Sigmoid colon (tissue), 7 donors: ENCODE results near the gene TMBIM1. TPM values are rescaled to one million over a fixed set of nuclear protein-coding genes. Genes with fewer than 3 reads are reported as not detected.

Experiments used
- DNase-seq: peaks from one replicate; pipeline ENCODE4 v3.0.0-alpha.2; 2019
- H3K27ac ChIP-seq, 4 donors: fragments of 200-600 bp; sonication (generic); one replicate each; pipeline ENCODE4 v1.5.1; 2016 to 2019; ENCODE audit warnings: mild to moderate bottlenecking in 1 of 4
- H3K27me3 ChIP-seq, 3 donors: fragments of 200-600 bp; sonication (generic); one replicate each; pipeline ENCODE4 v1.5.1; 2019; ENCODE audit warnings: mild to moderate bottlenecking in 1 of 3
- H3K36me3 ChIP-seq, 4 donors: fragments of 200-600 bp; sonication (generic); one replicate each; pipeline ENCODE4 v1.5.1; 2016 to 2019
- H3K4me1 ChIP-seq, 4 donors: fragments of 200-600 bp; sonication (generic); one replicate each; pipeline ENCODE4 v1.5.1; 2017 to 2019
- H3K4me3 ChIP-seq, 4 donors: fragments of 200-600 bp; sonication (generic); one replicate each; pipeline ENCODE4 v1.5.1; 2017 to 2019; ENCODE audit warnings: mild to moderate bottlenecking in 2 of 4, moderate library complexity in 1 of 4
- H3K9me3 ChIP-seq, 4 donors: fragments of 200-600 bp in 3 of 4; sonication (generic) in 3 of 4; one replicate each; pipeline versions ENCODE4 v1.5.1 to v1.6.1; 2013 to 2019
- EP300 ChIP-seq, 4 donors: sonication (generic); formaldehyde crosslinking; IDR thresholded peaks; one replicate each; pipeline ENCODE4 v1.6.1; 2017; ENCODE audit warnings: antibody characterized with exemption in 4 of 4
- POLR2A ChIP-seq, 2 donors: fragments of 450-650 bp; IDR thresholded peaks; one replicate each; pipeline ENCODE4 v1.6.1; 2016; ENCODE audit warnings: antibody characterized with exemption in 2 of 2, mild to moderate bottlenecking in 2 of 2, moderate library complexity in 2 of 2
- POLR2AphosphoS5 ChIP-seq, 4 donors: sonication (generic); formaldehyde crosslinking; IDR thresholded peaks; one replicate each; pipeline ENCODE4 v1.6.1; 2017; ENCODE audit warnings: antibody characterized with exemption in 4 of 4
- WGBS, 2 donors: extraction: QIAGEN DNeasy Blood & Tissue Kit; methylation state at CpG; one replicate each; pipeline ENCODE4 v1.1.7; 2013; 5-methylcytosine and 5-hydroxymethylcytosine counted together
- intact Hi-C: fragments of 100-400 bp; cut with DNase I; formaldehyde crosslinking; loops from one replicate; pipeline ENCODE4 v1.15.1; 2023
- polyA plus RNA-seq, 3 donors: library from polyadenylated mRNA; stranded (reverse); fragments of 200-250 nt; gene quantifications; one replicate each; pipeline ENCODE4 v1.2.3, GENCODE V29; 2013
- total RNA-seq, 4 donors: library from RNA; depleted of rRNA; stranded (reverse); fragments of >200 nt; gene quantifications; one replicate each; pipeline ENCODE4 v1.1.0, GENCODE V29; 2016
- TF ChIP-seq, protein P1 (sequence below), 4 experiments: fragments of 450-650 bp in 3 of 4; fragments of 200-600 bp in 1 of 4; IDR thresholded peaks; one replicate each; pipeline ENCODE4 v1.5.1; 2016 to 2019; ENCODE audit warnings: antibody characterized with exemption in 4 of 4, mild to moderate bottlenecking in 3 of 4, moderate library complexity in 2 of 4
- donor health status: healthy with polysubstance abuse.
- donor health status: Bipolar disorder and iron deficiency.
- donor health status: healthy.

TMBIM1 gene
- total and polyA plus RNA-seq, 7 donors = 90.2 to 204 (median 139) TPM

DNA sequence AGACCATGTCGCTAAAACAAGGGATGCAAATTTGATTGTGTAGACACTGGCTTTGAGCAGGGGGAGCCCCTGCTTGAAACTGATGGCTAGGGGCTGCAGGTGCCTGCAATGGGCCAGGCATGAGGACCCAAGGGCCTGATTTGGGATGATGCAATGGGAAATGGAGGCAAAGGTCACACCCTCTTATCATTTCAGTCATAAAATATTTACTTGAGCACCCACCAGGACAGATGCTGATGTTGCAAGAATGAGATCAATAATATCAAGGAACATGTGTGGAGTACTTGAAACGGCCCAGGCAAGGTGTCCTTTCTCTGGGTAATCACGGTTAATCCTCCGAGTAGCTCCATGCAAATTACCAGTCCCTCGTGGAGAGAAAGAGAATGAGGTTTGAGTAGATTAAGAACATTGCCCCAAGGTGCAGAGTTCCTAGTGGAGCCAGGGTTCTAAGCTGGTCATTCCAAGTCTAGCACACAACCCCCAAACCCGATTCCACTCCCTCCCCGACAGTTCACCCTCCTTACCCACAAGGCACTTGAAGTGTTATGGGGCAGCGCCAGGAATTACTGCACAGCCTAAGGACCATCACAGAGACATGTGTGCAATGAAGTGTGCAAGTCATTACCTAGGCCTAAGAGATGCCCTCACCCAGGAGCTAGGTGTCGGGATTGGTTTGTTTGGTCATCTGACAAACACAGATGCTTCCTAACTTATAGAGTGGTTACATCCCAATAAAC lies 14.0 kb upstream of the TMBIM1 start:
- intact Hi-C loops = no loop called here
- no peaks in the 10 kb centered on the region for H3K36me3 ChIP-seq
- TF ChIP-seq EP300 (IDR thresholded peaks at IDR 0.05) (no peak), POLR2A (IDR thresholded peaks at IDR 0.05) (no peak), POLR2AphosphoS5 (IDR thresholded peaks at IDR 0.05) (no peak)
- TF ChIP-seq, protein P1, sequence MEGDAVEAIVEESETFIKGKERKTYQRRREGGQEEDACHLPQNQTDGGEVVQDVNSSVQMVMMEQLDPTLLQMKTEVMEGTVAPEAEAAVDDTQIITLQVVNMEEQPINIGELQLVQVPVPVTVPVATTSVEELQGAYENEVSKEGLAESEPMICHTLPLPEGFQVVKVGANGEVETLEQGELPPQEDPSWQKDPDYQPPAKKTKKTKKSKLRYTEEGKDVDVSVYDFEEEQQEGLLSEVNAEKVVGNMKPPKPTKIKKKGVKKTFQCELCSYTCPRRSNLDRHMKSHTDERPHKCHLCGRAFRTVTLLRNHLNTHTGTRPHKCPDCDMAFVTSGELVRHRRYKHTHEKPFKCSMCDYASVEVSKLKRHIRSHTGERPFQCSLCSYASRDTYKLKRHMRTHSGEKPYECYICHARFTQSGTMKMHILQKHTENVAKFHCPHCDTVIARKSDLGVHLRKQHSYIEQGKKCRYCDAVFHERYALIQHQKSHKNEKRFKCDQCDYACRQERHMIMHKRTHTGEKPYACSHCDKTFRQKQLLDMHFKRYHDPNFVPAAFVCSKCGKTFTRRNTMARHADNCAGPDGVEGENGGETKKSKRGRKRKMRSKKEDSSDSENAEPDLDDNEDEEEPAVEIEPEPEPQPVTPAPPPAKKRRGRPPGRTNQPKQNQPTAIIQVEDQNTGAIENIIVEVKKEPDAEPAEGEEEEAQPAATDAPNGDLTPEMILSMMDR (IDR thresholded peaks at IDR 0.05) = no peak
- WGBS, 2 donors = 84 to 87% methylated on average over 9 of the region's 9 CpGs
- no peaks in the 10 kb centered on the region for H3K27me3 ChIP-seq
- DNase-seq = no peak
- no peak overlapping the region for H3K4me3 ChIP-seq
- no peaks in the 10 kb centered on the region for H3K4me1 ChIP-seq
- H3K9me3 ChIP-seq = no peaks in the 10 kb centered on the region
- no peak overlapping the region for H3K27ac ChIP-seq

DNA sequence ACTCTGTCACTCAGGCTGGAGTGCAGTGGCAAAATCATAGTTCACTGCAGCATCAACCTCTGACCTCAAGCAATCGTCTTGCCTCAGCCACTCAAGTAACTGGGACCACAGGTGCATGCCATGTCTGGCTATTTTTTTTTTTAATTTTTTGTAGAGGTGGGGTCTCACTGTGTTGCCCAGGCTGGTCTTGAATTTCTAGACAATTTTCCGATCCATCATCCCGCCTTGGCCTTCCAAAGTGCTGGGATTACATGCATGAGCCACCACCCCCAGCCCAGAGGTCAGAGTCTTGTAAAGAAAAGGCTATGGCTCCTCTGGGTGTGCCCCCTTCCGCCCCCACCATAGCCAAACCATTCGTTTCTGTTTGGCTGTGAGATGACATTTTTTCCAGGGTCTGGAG lies 13.1 kb upstream of the TMBIM1 start:
- WGBS, 2 donors = 83 to 85% methylated on average over 5 of the region's 5 CpGs
- Histone ChIP-seq H3K27me3 (no peaks in the 10 kb centered on the region), H3K4me1 (no peaks in the 10 kb centered on the region), H3K9me3 (no peaks in the 10 kb centered on the region), H3K36me3 (no peaks in the 10 kb centered on the region), H3K4me3 (no peak overlapping the region), H3K27ac (no peak overlapping the region)
- DNase-seq = no peak
- intact Hi-C loops = no loop called here
- TF ChIP-seq POLR2AphosphoS5 (IDR thresholded peaks at IDR 0.05) = no peak
- TF ChIP-seq POLR2A (IDR thresholded peaks at IDR 0.05) = no peak
- no peak for TF ChIP-seq EP300 (IDR thresholded peaks at IDR 0.05)

DNA sequence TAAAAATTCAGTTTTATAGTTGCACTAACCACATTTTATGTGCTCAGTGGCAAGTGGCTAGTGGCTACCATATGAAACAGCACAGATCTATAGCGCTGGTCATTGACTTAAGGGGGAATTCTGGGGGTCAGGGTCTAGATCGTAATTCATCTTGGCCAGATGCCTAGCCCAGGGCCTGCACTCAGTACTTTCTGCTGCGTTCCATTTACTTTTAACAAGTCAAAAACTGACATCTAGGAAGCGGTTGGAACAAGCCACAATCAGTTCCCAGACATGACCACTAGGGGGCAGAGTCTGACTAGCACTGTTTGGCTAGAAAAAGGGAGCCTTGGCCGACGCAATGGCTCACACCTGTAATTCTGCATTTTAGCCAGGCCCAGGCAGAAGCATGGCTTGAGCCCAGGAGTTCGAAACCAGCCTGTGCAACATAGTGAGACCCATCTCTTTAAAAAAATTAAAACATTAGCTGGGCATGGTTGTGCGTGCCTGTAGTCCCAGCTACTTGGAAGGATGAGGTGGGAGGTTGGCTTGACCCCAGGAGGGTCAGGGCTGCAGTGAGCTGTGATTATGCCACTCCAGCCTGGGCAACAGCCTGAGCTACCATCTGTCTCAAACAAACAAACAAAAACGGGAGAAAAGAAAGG lies 9.0 kb upstream of the TMBIM1 start:
- no peaks in the 10 kb centered on the region for H3K27me3 ChIP-seq
- WGBS, 2 donors = 6 to 10% methylated on average over 9 of the region's 9 CpGs
- H3K27ac ChIP-seq = no peak overlapping the region
- H3K9me3 ChIP-seq = no peaks in the 10 kb centered on the region
- no peak overlapping the region for H3K4me3 ChIP-seq
- no peaks in the 10 kb centered on the region for H3K36me3 ChIP-seq
- intact Hi-C loops = loop anchor here (1.0 to 2.0 kb wide), 2 partner anchors 56 to 95 kb away; partner anchors contain the start of gene CATIP
- H3K4me1 ChIP-seq = peaks cover 0 to 8% (median 1%) of the 10 kb centered on the region in 4 donors
- peak; percentile 91 for DNase-seq
- no peak for TF ChIP-seq EP300 (IDR thresholded peaks at IDR 0.05)
- TF ChIP-seq, protein P1 (IDR thresholded peaks at IDR 0.05) = peak; percentile 91 to 97 (median 95)

DNA sequence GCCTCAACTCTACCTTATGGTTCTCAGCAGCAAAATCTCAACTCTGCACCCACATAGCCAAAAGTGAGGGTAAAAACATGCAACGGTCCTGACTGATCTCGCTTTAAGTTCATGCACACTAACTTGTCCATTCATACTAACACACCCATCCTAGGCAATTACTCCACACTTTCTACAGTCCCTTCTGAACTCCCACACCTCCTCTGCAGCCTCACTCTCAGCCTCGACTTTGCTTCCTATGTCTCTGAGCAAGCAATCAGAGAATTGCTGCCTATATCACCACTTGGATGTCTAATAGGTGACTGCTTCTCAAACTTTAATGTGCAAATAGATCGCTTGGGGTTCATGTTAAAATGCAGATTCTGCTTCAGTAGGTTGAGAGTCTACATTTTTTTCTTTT lies 7.8 kb upstream of the TMBIM1 start:
- peaks cover 0 to 8% (median 1%) of the 10 kb centered on the region in 4 donors for H3K4me1 ChIP-seq
- no peak overlapping the region for H3K4me3 ChIP-seq
- no peaks in the 10 kb centered on the region for H3K9me3 ChIP-seq
- H3K27me3 ChIP-seq = no peaks in the 10 kb centered on the region
- no peak for DNase-seq
- 75 to 87% methylated on average over 4 of the region's 4 CpGs for WGBS, 2 donors
- no peak for TF ChIP-seq POLR2AphosphoS5 (IDR thresholded peaks at IDR 0.05)
- TF ChIP-seq EP300 (IDR thresholded peaks at IDR 0.05) = no peak
- TF ChIP-seq, protein P1 (IDR thresholded peaks at IDR 0.05) = no peak
- TF ChIP-seq POLR2A (IDR thresholded peaks at IDR 0.05) = no peak
- H3K36me3 ChIP-seq = no peaks in the 10 kb centered on the region
- intact Hi-C loops = loop anchor here (2.0 kb wide), 1 partner anchor 57 kb away; the partner anchor contains the start of gene CATIP
- no peak overlapping the region for H3K27ac ChIP-seq

DNA sequence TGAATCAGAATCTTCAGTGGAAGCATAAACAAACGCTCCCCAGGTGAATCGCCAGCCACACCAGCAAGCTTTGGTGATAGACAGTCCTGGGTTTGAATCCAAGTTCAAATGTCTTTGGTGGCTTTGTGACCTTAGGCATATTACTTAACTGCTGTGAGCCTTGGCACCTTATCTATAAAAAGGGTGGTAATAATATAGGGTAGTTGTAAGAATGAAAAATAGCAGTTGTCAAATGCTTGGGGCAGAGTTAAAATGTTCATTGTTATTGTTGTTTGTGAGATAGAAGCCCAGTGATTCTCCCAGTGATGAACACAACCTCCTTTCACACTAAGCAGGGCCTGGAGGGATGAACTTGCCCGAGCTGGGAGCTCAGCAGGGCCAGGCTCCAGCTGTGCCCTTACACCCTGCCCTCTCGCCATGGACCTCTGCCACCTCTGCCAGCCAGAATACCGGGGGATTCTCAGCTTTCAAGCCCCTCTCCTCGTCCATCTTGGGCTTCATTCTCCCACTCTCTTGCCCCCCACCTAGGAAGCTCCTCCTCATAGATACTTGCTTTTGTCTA lies 6.1 kb upstream of the TMBIM1 start:
- peak overlapping the region in 2 of 4 donors; percentile 9 to 26 for H3K27ac ChIP-seq
- 81 to 89% methylated on average over 6 of the region's 6 CpGs for WGBS, 2 donors
- no peak overlapping the region for H3K4me3 ChIP-seq
- H3K27me3 ChIP-seq = no peaks in the 10 kb centered on the region
- H3K4me1 ChIP-seq = peaks cover 0 to 8% (median 1%) of the 10 kb centered on the region in 4 donors
- no peak for DNase-seq
- H3K36me3 ChIP-seq = no peaks in the 10 kb centered on the region
- intact Hi-C loops = loop anchor here (10.0 kb wide), 1 partner anchor 346 kb away; no protein-coding TSS in a partner anchor
- TF ChIP-seq, protein P1 (IDR thresholded peaks at IDR 0.05) = no peak
- TF ChIP-seq EP300 (IDR thresholded peaks at IDR 0.05) (no peak), POLR2AphosphoS5 (IDR thresholded peaks at IDR 0.05) (no peak), POLR2A (IDR thresholded peaks at IDR 0.05) (no peak)
- H3K9me3 ChIP-seq = no peaks in the 10 kb centered on the region
